IMR-90 (cell line): ENCODE measurements around the gene CRABP1. TPM values are rescaled to one million over a fixed set of nuclear protein-coding genes. Genes with fewer than 3 reads are reported as not detected.

Experiments
- ATAC-seq: fragments of 200-7000 bp; cut with Tn5 transposase; 2 replicates; pipeline ENCODE4 v1.9.1; 2020; ENCODE audit warnings: low read depth, mild to moderate bottlenecking, moderate library complexity
- BruUV-seq: library from RNA; stranded (reverse); fragments of 400-500 nt; replicated peaks from 2 replicates; lab custom pipeline; 2021; lab: Mats Ljungman, UMichigan
- CTCF ChIA-PET: fragments of 300-600 bp; formaldehyde crosslinking; extraction: SDS; loops from one replicate; lab custom pipeline; 2021; ENCODE audit warnings: antibody characterized with exemption; lab: Yijun Ruan, JAX
- POLR2A ChIA-PET: fragments of 300-600 bp; sonication (Branson Sonifier 250); formaldehyde crosslinking; loops from one replicate; lab custom pipeline; 2022; ENCODE audit warnings: antibody characterized with exemption; ENCODE audit not compliant: unreplicated experiment; lab: Charles Lee
- DNase-seq: peaks from one replicate; pipeline ENCODE4 v3.0.0; 2013
- H2AFZ ChIP-seq: replicated peaks from 2 replicates; pipeline ENCODE3; 2013; ENCODE audit warnings: low read length, mild to moderate bottlenecking; ENCODE audit not compliant: poor library complexity
- H2AK5ac ChIP-seq: 2 replicates; pipeline ENCODE4 v1.6.1; 2013; ENCODE audit warnings: low read depth, low read length, inconsistent platforms
- H2AK9ac ChIP-seq: replicated peaks from 2 replicates; pipeline ENCODE3; 2013; ENCODE audit warnings: mild to moderate bottlenecking, low read depth, low read length, moderate library complexity; ENCODE audit not compliant: poor library complexity
- H2BK120ac ChIP-seq: 2 replicates; pipeline ENCODE4 v1.6.1; 2013; ENCODE audit warnings: low read depth, low read length, inconsistent platforms
- H2BK15ac ChIP-seq: 3 replicates; pipeline ENCODE4 v1.6.1; 2013; ENCODE audit warnings: low read depth, low read length, inconsistent platforms
- H2BK20ac ChIP-seq: 2 replicates; pipeline ENCODE4 v1.6.1; 2013; ENCODE audit warnings: low read depth, mild to moderate bottlenecking, inconsistent platforms, low read length, moderate library complexity
- H2BK5ac ChIP-seq: 2 replicates; pipeline ENCODE4 v1.6.1; 2013; ENCODE audit warnings: mild to moderate bottlenecking, low read depth, low read length, inconsistent platforms; ENCODE audit not compliant: poor library complexity, severe bottlenecking
- H3K14ac ChIP-seq: replicated peaks from 2 replicates; pipeline ENCODE4 v1.6.1; 2013; ENCODE audit warnings: low read depth, low read length, inconsistent platforms
- H3K18ac ChIP-seq: 2 replicates; pipeline ENCODE4 v1.6.1; 2013; ENCODE audit warnings: low read depth, low read length, control low read depth
- H3K23ac ChIP-seq: 2 replicates; pipeline ENCODE4 v1.6.1; 2013; ENCODE audit warnings: low read depth, low read length, inconsistent platforms
- H3K27ac ChIP-seq: 2 replicates; pipeline ENCODE4 v1.5.1; 2013; ENCODE audit warnings: mild to moderate bottlenecking, control low read depth, low read length; ENCODE audit not compliant: insufficient read depth
- H3K27me3 ChIP-seq: 2 replicates; pipeline ENCODE4 v1.6.1; 2013; ENCODE audit warnings: low read length; ENCODE audit not compliant: control insufficient read depth, insufficient read depth
- H3K36me3 ChIP-seq: 2 replicates; pipeline ENCODE4 v1.6.1; 2013; ENCODE audit warnings: low read length, mixed read lengths; ENCODE audit not compliant: control insufficient read depth, insufficient read depth
- H3K4ac ChIP-seq: 2 replicates; pipeline ENCODE4 v1.6.1; 2013; ENCODE audit warnings: low read depth, low read length, inconsistent platforms
- H3K4me1 ChIP-seq: 2 replicates; pipeline ENCODE4 v1.6.1; 2013; ENCODE audit warnings: low read length, mixed read lengths; ENCODE audit not compliant: control insufficient read depth, insufficient read depth
- H3K4me2 ChIP-seq: 2 replicates; pipeline ENCODE4 v1.6.1; 2013; ENCODE audit warnings: low read depth, mild to moderate bottlenecking, control low read depth, low read length, moderate library complexity
- H3K4me3 ChIP-seq: 2 replicates; pipeline ENCODE4 v1.5.1; 2013; ENCODE audit warnings: low read depth, mild to moderate bottlenecking, control low read depth, low read length, moderate library complexity; ENCODE audit not compliant: insufficient read depth
- H3K56ac ChIP-seq: 2 replicates; pipeline ENCODE4 v1.6.1; 2013; ENCODE audit warnings: low read length, inconsistent platforms; ENCODE audit not compliant: insufficient read depth; ENCODE audit errors: extremely low read depth
- H3K79me1 ChIP-seq, 2 experiments: 2 replicates each; pipeline ENCODE4 v1.6.1; 2013; ENCODE audit warnings: low read length in 2 of 2, inconsistent platforms in 1 of 2, low read depth in 1 of 2
- H3K9ac ChIP-seq: 2 replicates; pipeline ENCODE4 v1.6.1; 2013; ENCODE audit warnings: low read depth, low read length, control low read depth
- H3K9me1 ChIP-seq: 2 replicates; pipeline ENCODE4 v1.6.1; 2013; ENCODE audit warnings: low read length, inconsistent platforms; ENCODE audit not compliant: insufficient read depth
- H3K9me3 ChIP-seq: 2 replicates; pipeline ENCODE4 v1.6.1; 2013; ENCODE audit warnings: low read length; ENCODE audit not compliant: control insufficient read depth, insufficient read depth
- H4K20me1 ChIP-seq: 2 replicates; pipeline ENCODE4 v1.6.1; 2013; ENCODE audit warnings: low read length, inconsistent platforms; ENCODE audit not compliant: insufficient read depth
- H4K5ac ChIP-seq: 2 replicates; pipeline ENCODE4 v1.6.1; 2013; ENCODE audit warnings: mild to moderate bottlenecking, low read depth, low read length, control low read depth
- H4K8ac ChIP-seq, 2 experiments: 2 replicates each; pipeline ENCODE4 v1.6.1; 2013; ENCODE audit warnings: low read depth in 2 of 2, low read length in 2 of 2, control low read depth in 1 of 2, inconsistent platforms in 1 of 2
- H4K91ac ChIP-seq: 2 replicates; pipeline ENCODE4 v1.6.1; 2013; ENCODE audit warnings: low read depth, low read length, inconsistent platforms; ENCODE audit not compliant: insufficient read depth
- BHLHE40 ChIP-seq: fragments of 150-350 bp; IDR thresholded peaks from 2 replicates; pipeline ENCODE4 v1.6.1; 2016; ENCODE audit warnings: mild to moderate bottlenecking, low read depth, low read length
- CEBPB ChIP-seq: IDR thresholded peaks from 2 replicates; pipeline ENCODE4 v1.6.1; 2012; ENCODE audit warnings: low read depth, low read length, improper control_type of control experiment
- CHD1 ChIP-seq: IDR thresholded peaks from 2 replicates; pipeline ENCODE4 v1.6.1; 2012; ENCODE audit warnings: low read depth, low read length, improper control_type of control experiment
- FOS ChIP-seq: fragments of 150-350 bp; IDR thresholded peaks from 2 replicates; pipeline ENCODE4 v1.6.1; 2016; ENCODE audit warnings: low read depth, low read length
- MAFK ChIP-seq: IDR thresholded peaks from 2 replicates; pipeline ENCODE4 v1.6.1; 2012; ENCODE audit warnings: low read depth, low read length, improper control_type of control experiment
- MAZ ChIP-seq: IDR thresholded peaks from 2 replicates; pipeline ENCODE4 v1.6.1; 2012; ENCODE audit warnings: low read depth, mild to moderate bottlenecking, low read length, improper control_type of control experiment, moderate library complexity, borderline replicate concordance
- MXI1 ChIP-seq: IDR thresholded peaks from 2 replicates; pipeline ENCODE4 v1.6.1; 2012; ENCODE audit warnings: low read depth, mild to moderate bottlenecking, low read length, moderate library complexity, borderline replicate concordance
- NFE2L2 ChIP-seq: fragments of 150-350 bp; IDR thresholded peaks from 2 replicates; pipeline ENCODE4 v1.6.1; 2016; ENCODE audit warnings: low read depth, mild to moderate bottlenecking, low read length
- POLR2A ChIP-seq: IDR thresholded peaks from 2 replicates; pipeline ENCODE4 v1.6.1; 2012; ENCODE audit warnings: mild to moderate bottlenecking, low read depth, low read length
- RAD21 ChIP-seq: IDR thresholded peaks from 2 replicates; pipeline ENCODE4 v1.6.1; 2012; ENCODE audit warnings: low read length, improper control_type of control experiment
- SMC3 ChIP-seq: fragments of 150-350 bp; IDR thresholded peaks from 2 replicates; pipeline ENCODE4 v1.6.1; 2016; ENCODE audit warnings: low read depth, mild to moderate bottlenecking, antibody characterized with exemption, low read length, moderate library complexity
- WGBS, 2 experiments: methylation state at CpG; one replicate each; pipeline versions ENCODE4 v1.1.5 to v1.1.7; 2013; ENCODE audit warnings: missing lambda C conversion rate in 2 of 2; ENCODE audit not compliant: insufficient read length in 1 of 2; ENCODE audit errors: extremely low coverage in 2 of 2; 5-methylcytosine and 5-hydroxymethylcytosine counted together
- dilution Hi-C: fragments of 300-500 bp; cut with HindIII; formaldehyde crosslinking; loops from one replicate; pipeline ENCODE4 v1.14.3; 2018; ENCODE audit warnings: low sequenced_read_pairs; ENCODE audit not compliant: unreplicated experiment
- in situ Hi-C: fragments of 300-500 bp; cut with MboI; formaldehyde crosslinking; loops from 3 replicates; pipeline ENCODE4 v1.14.3; 2019; ENCODE audit warnings: low sequenced_read_pairs, inconsistent platforms, mixed read lengths
- intact Hi-C: fragments of 100-400 bp; cut with micrococcal nuclease; formaldehyde crosslinking; loops from 2 replicates; pipeline ENCODE4 v1.10.0; 2022
- polyA plus RNA-seq, 3 experiments: library from polyadenylated mRNA; depleted of rRNA; stranded (reverse); fragments of >200 nt; gene quantifications; 2 replicates each; pipeline ENCODE4 v1.2.3, GENCODE V29; 2012; ENCODE audit warnings: low replicate concordance in 1 of 3
- total RNA-seq: library from RNA; depleted of rRNA; stranded (reverse); fragments of >200 nt; gene quantifications from 2 replicates; pipeline ENCODE4 v1.2.3, GENCODE V29; 2012
- TF ChIP-seq, protein P1 (sequence below): fragments of 150-350 bp; IDR thresholded peaks from 2 replicates; pipeline ENCODE4 v1.6.1; 2017; ENCODE audit warnings: mild to moderate bottlenecking, antibody characterized with exemption, low read length, low read depth
- TF ChIP-seq, protein P2 (sequence below): fragments of 150-350 bp; IDR thresholded peaks from 2 replicates; pipeline ENCODE4 v1.6.1; 2016; ENCODE audit warnings: low read depth, mild to moderate bottlenecking, low read length, moderate library complexity, borderline replicate concordance

Gene CRABP1
- total and polyA plus RNA-seq, 2 of the 4 experiments (the other 2 are of a cell fraction), result not detected

DNA sequence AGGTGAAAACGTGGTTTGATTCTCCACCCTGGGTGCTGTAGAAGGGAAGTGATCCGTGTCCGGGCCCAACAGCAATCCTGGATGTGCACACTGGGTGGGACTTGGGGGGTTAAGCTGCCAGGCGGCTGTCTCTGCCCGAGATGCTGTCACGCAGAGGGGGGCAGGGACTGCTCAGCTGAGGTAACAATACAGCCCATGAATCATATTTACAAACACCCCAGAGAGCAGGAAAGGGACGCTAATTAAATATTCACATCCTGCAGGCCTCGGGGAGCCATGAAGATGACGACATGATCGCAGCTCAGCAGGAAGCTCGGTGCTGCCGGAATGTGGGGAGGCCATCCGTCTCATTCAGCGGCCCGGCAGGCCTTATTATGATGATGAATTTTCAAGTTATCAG lies 17.9 kb upstream of the CRABP1 start:
- peak; percentile 44 for DNase-seq
- H4K8ac ChIP-seq, result peak overlapping the region; percentile 44 to 77
- no peak overlapping the region for H3K56ac ChIP-seq
- no peaks in the 10 kb centered on the region for H3K79me1 ChIP-seq
- no peak overlapping the region for H4K5ac ChIP-seq
- H2BK15ac ChIP-seq, result no peak overlapping the region
- H3K4me3 ChIP-seq, result no peak overlapping the region
- H4K91ac ChIP-seq, result no peak overlapping the region
- intact Hi-C loops, result no loop called here
- no peak overlapping the region for H2AK9ac ChIP-seq
- H3K27me3 ChIP-seq, result peaks cover 16% of the 10 kb centered on the region; the same call in 1 of the 2 replicates
- H3K4ac ChIP-seq, result peak overlapping the region; percentile 56; the same call in 1 of the 2 replicates
- no peak overlapping the region for H3K23ac ChIP-seq
- H2AK5ac ChIP-seq, result no peak overlapping the region
- no CpG with 5 or more reads among the region's 15 CpGs for WGBS, 2 experiments
- no peak overlapping the region for H3K27ac ChIP-seq
- no peaks in the 10 kb centered on the region for H4K20me1 ChIP-seq
- no peaks in the 10 kb centered on the region for H3K9me3 ChIP-seq
- no peaks in the 10 kb centered on the region for H3K36me3 ChIP-seq
- H3K9me1 ChIP-seq, result peaks cover 14% of the 10 kb centered on the region
- dilution Hi-C loops, result no loop called here
- no peak overlapping the region for H3K18ac ChIP-seq
- ChIA-PET POLR2A (no interaction called here), CTCF (no interaction called here)
- H3K4me2 ChIP-seq, result no peak overlapping the region
- peak overlapping the region; percentile 21; the same call in 1 of the 2 replicates for H3K14ac ChIP-seq
- BruUV-seq, result no TSS peak
- in situ Hi-C loops, result no loop called here
- TF ChIP-seq, protein P1, sequence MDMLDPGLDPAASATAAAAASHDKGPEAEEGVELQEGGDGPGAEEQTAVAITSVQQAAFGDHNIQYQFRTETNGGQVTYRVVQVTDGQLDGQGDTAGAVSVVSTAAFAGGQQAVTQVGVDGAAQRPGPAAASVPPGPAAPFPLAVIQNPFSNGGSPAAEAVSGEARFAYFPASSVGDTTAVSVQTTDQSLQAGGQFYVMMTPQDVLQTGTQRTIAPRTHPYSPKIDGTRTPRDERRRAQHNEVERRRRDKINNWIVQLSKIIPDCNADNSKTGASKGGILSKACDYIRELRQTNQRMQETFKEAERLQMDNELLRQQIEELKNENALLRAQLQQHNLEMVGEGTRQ, result no peak
- no peak for TF ChIP-seq CHD1
- TF ChIP-seq, protein P2, sequence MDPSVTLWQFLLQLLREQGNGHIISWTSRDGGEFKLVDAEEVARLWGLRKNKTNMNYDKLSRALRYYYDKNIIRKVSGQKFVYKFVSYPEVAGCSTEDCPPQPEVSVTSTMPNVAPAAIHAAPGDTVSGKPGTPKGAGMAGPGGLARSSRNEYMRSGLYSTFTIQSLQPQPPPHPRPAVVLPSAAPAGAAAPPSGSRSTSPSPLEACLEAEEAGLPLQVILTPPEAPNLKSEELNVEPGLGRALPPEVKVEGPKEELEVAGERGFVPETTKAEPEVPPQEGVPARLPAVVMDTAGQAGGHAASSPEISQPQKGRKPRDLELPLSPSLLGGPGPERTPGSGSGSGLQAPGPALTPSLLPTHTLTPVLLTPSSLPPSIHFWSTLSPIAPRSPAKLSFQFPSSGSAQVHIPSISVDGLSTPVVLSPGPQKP, result no peak
- TF ChIP-seq MAFK, result no peak
- no peak for TF ChIP-seq SMC3
- no peak for TF ChIP-seq NFE2L2
- TF ChIP-seq BHLHE40, result no peak
- no peak for TF ChIP-seq MAZ
- no peak for TF ChIP-seq RAD21
- no peak for TF ChIP-seq CEBPB
- no peak for TF ChIP-seq POLR2A
- no peak for TF ChIP-seq FOS
- no peak for TF ChIP-seq MXI1
- H2BK120ac ChIP-seq, result 0 out of 2 replicates have a peak overlapping the region, but pooled peaks have one; percentile 19
- peak overlapping the region; percentile 87 for H2AFZ ChIP-seq
- H2BK5ac ChIP-seq, result no peak overlapping the region
- no peak overlapping the region for H3K9ac ChIP-seq
- peak; percentile 66 for ATAC-seq
- H2BK20ac ChIP-seq, result 0 out of 2 replicates have a peak overlapping the region, but pooled peaks have one; percentile 8
- H3K4me1 ChIP-seq, result peaks cover 4% of the 10 kb centered on the region; the same call in 1 of the 2 replicates
